A549 (cell line): Measurements from ENCODE around the gene NCOA1.

Source experiments
- CEBPB ChIP-seq, 2 experiments: fragments of >200 bp in 1 of 2; sonication (Bioruptor Twin) in 1 of 2; formaldehyde crosslinking in 1 of 2; IDR thresholded peaks; 2 replicates each; pipeline ENCODE4 v1.6.1; 2012 to 2016
- CHD2 ChIP-seq: fragments of 150-350 bp; IDR thresholded peaks from 2 replicates; pipeline ENCODE4 v1.6.1; 2014; ENCODE audit warnings: low read length; ENCODE audit not compliant: partially characterized antibody
- CTCF ChIP-seq: fragments of >200 bp; sonication (Bioruptor Twin); formaldehyde crosslinking; IDR thresholded peaks from 3 replicates; pipeline ENCODE4 v1.5.1; 2016
- EHMT2 ChIP-seq: fragments of 200-600 bp; sonication (generic); IDR thresholded peaks from 2 replicates; pipeline ENCODE4 v1.6.1; 2016; ENCODE audit warnings: antibody characterized with exemption, low read depth, mild to moderate bottlenecking, moderate library complexity
- KDM1A ChIP-seq: fragments of 200-600 bp; sonication (generic); IDR thresholded peaks from 2 replicates; pipeline ENCODE4 v1.6.1; 2016; ENCODE audit warnings: low read depth, mild to moderate bottlenecking
- MAFK ChIP-seq: fragments of 450-650 bp; IDR thresholded peaks from 2 replicates; pipeline ENCODE4 v1.6.1; 2014; ENCODE audit not compliant: partially characterized antibody
- MAX ChIP-seq: IDR thresholded peaks from 2 replicates; pipeline ENCODE4 v1.6.1; 2012
- RAD21 ChIP-seq, 2 experiments: fragments of >200 bp in 1 of 2; sonication (Bioruptor Twin) in 1 of 2; formaldehyde crosslinking in 1 of 2; IDR thresholded peaks in 1 of 2; conservative IDR thresholded peaks in 1 of 2; 2 replicates in 1 of 2; 3 replicates in 1 of 2; pipeline ENCODE4 v1.6.1; 2012 to 2018; ENCODE audit warnings: inconsistent platforms in 1 of 2
- REST ChIP-seq: fragments of 200-600 bp; sonication (generic); IDR thresholded peaks from 2 replicates; pipeline ENCODE4 v1.6.1; 2016; ENCODE audit warnings: antibody characterized with exemption, mild to moderate bottlenecking, moderate library complexity
- SMC3 ChIP-seq: fragments of >200 bp; sonication (Bioruptor Twin); formaldehyde crosslinking; IDR thresholded peaks from 3 replicates; pipeline ENCODE4 v1.6.1; 2018; ENCODE audit warnings: inconsistent platforms
- TP53 ChIP-seq: fragments of 250-450 bp; sonication (Bioruptor Pico); IDR thresholded peaks from 2 replicates; pipeline ENCODE4 v1.5.0; 2021; ENCODE audit warnings: mild to moderate bottlenecking, moderate library complexity
- USF2 ChIP-seq: fragments of 450-650 bp; IDR thresholded peaks from 2 replicates; pipeline ENCODE4 v1.6.1; 2014; ENCODE audit warnings: antibody characterized with exemption

- TF ChIP-seq CTCF (no peak), RAD21 (conservative IDR thresholded peaks at IDR 0.05 in 1 of 2, IDR thresholded peaks at IDR 0.05 in 1 of 2) (no peak), MAFK (no peak), KDM1A (no peak), MAX (no peak), CEBPB (IDR thresholded peaks at IDR 0.05) (no peak), REST (no peak), USF2 (no peak), EHMT2 (no peak), SMC3 (no peak), TP53 (CRISPR knock-in tag) (no peak), CHD2 (no peak)
Measured at GRCh38 chr2:24514820-24515219, 23.8 kb downstream of the NCOA1 start.
